K562 (cell line): ENCODE data around the gene TNPO3. TPM values are rescaled to one million over a fixed set of nuclear protein-coding genes. Genes with fewer than 3 reads are reported as not detected.

Source experiments
- ASH1L ChIP-seq: fragments of 450-650 bp; IDR thresholded peaks from 2 replicates; pipeline ENCODE4 v1.6.1; 2018; ENCODE audit warnings: borderline replicate concordance, mild to moderate bottlenecking, low read depth; ENCODE audit not compliant: partially characterized antibody
- HES1 ChIP-seq: fragments of 450-650 bp; IDR thresholded peaks from 2 replicates; pipeline ENCODE4 v1.6.1; 2016; ENCODE audit warnings: low read depth, mild to moderate bottlenecking, moderate library complexity
- MGA ChIP-seq: fragments of 450-650 bp; IDR thresholded peaks from 2 replicates; pipeline ENCODE4 v1.6.1; 2016; ENCODE audit warnings: mild to moderate bottlenecking, moderate library complexity
- REST ChIP-seq, 2 experiments: fragments of 450-650 bp; formaldehyde crosslinking in 1 of 2; IDR thresholded peaks; 2 replicates each; pipeline versions ENCODE4 v1.4.0 to v1.6.1; 2014 to 2020; ENCODE audit warnings: mild to moderate bottlenecking in 2 of 2, borderline replicate concordance in 1 of 2, low read depth in 1 of 2
- polyA plus RNA-seq, 8 experiments: library from polyadenylated mRNA; depleted of rRNA in 4 of 8; stranded (reverse) in 5 of 8; unstranded in 3 of 8; fragments of >200 nt; fragmentation: Nextera tagmentation in 2 of 8; fragmentation: Illumina TruSeq in 1 of 8; extraction: Ambion mirVana in 2 of 8; extraction: Trizol in 1 of 8; gene quantifications; 2 replicates each; pipeline versions ENCODE4 v1.2.1 to v1.2.3, GENCODE V29; 2011 to 2014; ENCODE audit warnings: inconsistent platforms in 1 of 8, missing spikeins in 1 of 8
- total RNA-seq, 7 experiments: library from RNA; depleted of rRNA in 6 of 7; stranded (reverse); fragments of >200 nt in 6 of 7; fragmentation: Illumina TruSeq in 2 of 7; extraction: Trizol in 2 of 7; gene quantifications; 2 replicates each; pipeline versions ENCODE4 v1.2.1 to v1.2.3, GENCODE V29; 2011 to 2021; ENCODE audit warnings: low replicate concordance in 1 of 7

Gene TNPO3
- total and polyA plus RNA-seq, 9 of the 15 experiments (the other 6 are each of a cell fraction or from before 2014, with no cell fraction given): 35.8 to 125 (median 110) TPM

- no peak for TF ChIP-seq MGA
- TF ChIP-seq ASH1L: no peak
- no peak for TF ChIP-seq HES1
- peak; percentile 34; the same call in 1 of the 2 replicates for TF ChIP-seq REST (IDR thresholded peaks at IDR 0.05; ENCODE audit: borderline replicate concordance)
- no peak for TF ChIP-seq REST (CRISPR knock-in tag; IDR thresholded peaks at IDR 0.05; ENCODE audit: low read depth)
These were observed 134.8 kb downstream of the TNPO3 start (continued) for GRCh38 chr7:128919881-128920799.
